ENCODE results near the gene ZNRF1.
"Not testable (repeated sequence)": the region's sequence is repeated elsewhere in the genome, so short reads cannot be mapped to it uniquely, and the experiment has no call there.

The ZNRF1 gene

DNA sequence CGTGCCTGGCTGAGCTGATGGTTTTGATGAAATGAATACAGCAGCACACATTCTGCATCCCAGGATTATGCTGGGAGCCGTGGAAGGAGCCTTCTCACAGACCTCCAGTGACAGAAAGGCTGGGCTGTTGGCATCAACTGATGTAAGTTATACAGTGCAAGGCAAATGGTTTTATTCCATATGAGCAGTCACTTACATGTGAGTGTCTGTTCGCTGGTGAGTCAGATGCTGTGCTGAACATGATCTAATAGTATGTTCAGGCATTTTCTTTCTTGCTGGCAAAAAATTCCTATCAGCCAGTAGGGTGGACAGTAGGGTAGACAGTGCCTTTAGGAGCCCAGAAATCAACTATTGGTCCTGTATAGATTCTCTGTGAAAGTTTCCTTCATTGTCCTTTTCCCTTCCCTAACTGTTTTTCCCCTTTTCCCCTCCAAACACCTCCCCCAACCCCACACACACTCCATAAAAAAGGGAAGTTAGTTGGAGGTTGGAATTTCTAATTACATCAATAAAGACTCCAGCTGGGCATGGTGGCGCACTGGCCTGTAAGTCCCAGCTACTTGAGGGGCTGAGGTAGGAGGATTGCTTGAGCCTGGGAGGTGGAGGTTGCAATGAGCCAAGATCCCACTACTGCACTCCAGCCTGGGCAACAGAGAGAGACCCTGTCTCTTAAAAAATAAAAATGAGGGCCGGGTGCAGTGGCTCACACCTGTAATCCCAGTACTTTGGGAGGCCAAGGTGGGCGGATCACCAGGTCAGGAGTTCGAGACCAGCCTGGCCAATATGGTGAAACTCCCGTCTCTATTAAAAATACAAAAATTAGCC lies 81.6 kb downstream of the ZNRF1 start:
- peaks cover 20% of the 10 kb centered on the region for H3K4me1 Mint-ChIP-seq
- no peak for DNase-seq (ENCODE audit: low spot score in 2 of 2)
- H3K36me3 Mint-ChIP-seq (ENCODE audit: insufficient read depth): peaks cover under 1% of the 10 kb centered on the region
- H3K27me3 Mint-ChIP-seq: no peaks in the 10 kb centered on the region
- H3K9me3 Mint-ChIP-seq: no peaks in the 10 kb centered on the region
- H3K4me3 Mint-ChIP-seq: no peak overlapping the region
- H3K27ac Mint-ChIP-seq (ENCODE audit: low read depth): no peak overlapping the region
- ATAC-seq (replicated peaks; ENCODE audit: extremely low read depth, poor library complexity, severe bottlenecking): no peak

DNA sequence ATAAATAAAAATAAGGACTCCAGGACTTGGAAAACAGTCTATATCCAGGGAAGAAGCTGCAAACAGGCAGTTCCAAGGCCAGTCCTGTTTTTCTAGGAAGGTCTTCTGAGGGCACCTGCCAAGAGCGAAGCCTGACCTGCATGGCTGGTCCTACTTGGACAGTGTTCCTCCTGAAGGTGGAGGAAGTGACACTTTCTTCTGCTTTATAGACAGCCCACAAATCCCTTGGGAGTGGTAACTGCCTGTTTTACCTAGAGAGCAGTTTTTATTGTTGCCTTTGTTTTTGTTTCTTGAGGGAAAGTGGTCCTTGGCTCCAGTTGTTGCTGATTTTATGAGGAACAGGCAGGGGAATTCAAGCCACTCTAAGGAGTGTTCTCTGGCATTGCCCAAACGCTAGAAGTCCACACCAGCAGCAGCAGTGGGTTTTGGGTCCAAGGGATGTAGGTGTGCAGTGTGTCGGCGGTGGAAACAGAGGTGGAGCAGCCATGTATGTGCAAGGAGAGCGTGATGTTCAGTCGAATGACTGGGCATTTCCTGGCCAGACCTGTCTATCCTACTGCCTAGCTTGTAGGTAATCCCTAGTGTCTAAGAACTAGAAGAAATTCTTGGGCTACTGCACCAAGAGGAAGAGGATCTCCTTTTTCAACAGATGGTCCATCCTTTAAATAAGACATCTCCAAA lies 82.5 kb downstream of the ZNRF1 start:
- H3K36me3 Mint-ChIP-seq (ENCODE audit: insufficient read depth): no peaks in the 10 kb centered on the region
- H3K4me1 Mint-ChIP-seq: peaks cover 11% of the 10 kb centered on the region
- H3K27ac Mint-ChIP-seq (ENCODE audit: low read depth): no peak overlapping the region
- no peaks in the 10 kb centered on the region for H3K27me3 Mint-ChIP-seq
- H3K9me3 Mint-ChIP-seq: no peaks in the 10 kb centered on the region
- no peak for ATAC-seq (replicated peaks; ENCODE audit: extremely low read depth, poor library complexity, severe bottlenecking)
- no peak overlapping the region for H3K4me3 Mint-ChIP-seq
- no peak for DNase-seq (ENCODE audit: low spot score in 2 of 2)

DNA sequence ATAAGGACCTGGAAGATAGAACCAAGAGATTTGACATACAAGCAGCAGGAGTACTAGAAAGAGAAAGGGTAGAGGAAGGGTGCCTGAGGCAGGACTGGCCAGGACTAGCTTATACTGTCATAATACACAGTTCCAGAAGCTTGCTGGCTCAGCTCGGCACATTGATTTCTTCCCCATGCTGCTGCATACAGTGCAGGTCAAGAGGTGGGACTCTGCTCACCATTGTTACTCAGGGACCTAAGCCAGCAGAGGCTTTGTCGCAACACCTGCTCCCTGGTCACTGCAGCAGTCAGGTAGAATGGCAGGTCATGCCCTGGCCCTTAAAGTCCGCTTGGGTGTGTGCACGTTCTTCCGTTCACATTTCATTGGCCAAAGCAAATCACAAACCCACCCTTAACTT lies 85.0 kb downstream of the ZNRF1 start:
- Mint-ChIP-seq H3K4me3 (no peak overlapping the region), H3K27me3 (no peaks in the 10 kb centered on the region), H3K36me3 (ENCODE audit: insufficient read depth) (no peaks in the 10 kb centered on the region), H3K27ac (ENCODE audit: low read depth) (no peak overlapping the region), H3K9me3 (no peaks in the 10 kb centered on the region), H3K4me1 (peaks cover 2% of the 10 kb centered on the region)
- DNase-seq (ENCODE audit: low spot score in 2 of 2) (no peak), ATAC-seq (replicated peaks; ENCODE audit: extremely low read depth, poor library complexity, severe bottlenecking) (no peak)

DNA sequence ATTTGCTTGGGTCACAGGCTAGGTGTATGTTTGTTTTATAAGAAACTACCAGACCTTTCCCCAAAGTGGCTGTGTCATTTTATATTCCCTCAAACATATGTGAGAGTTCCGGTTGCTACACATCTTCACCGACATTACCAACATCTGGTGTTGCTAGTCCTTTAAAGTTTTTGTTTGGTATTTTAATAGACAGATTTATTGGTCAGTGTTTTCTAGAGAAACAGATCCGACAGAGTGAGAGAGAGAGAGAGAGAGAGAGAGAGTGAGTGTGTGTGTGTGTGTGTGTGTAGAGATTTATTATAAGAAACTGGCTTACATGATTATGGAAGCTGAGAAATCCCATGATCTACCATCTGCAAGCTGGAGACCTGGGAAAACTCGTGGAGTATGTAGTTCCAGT lies 86.7 kb downstream of the ZNRF1 start:
- Mint-ChIP-seq H3K36me3 (ENCODE audit: insufficient read depth) (no peaks in the 10 kb centered on the region), H3K27me3 (no peaks in the 10 kb centered on the region), H3K9me3 (no peaks in the 10 kb centered on the region), H3K4me1 (no peaks in the 10 kb centered on the region), H3K4me3 (no peak overlapping the region), H3K27ac (ENCODE audit: low read depth) (no peak overlapping the region)
- no peak for DNase-seq (ENCODE audit: low spot score in 2 of 2)
- no peak for ATAC-seq (replicated peaks; ENCODE audit: extremely low read depth, poor library complexity, severe bottlenecking)

DNA sequence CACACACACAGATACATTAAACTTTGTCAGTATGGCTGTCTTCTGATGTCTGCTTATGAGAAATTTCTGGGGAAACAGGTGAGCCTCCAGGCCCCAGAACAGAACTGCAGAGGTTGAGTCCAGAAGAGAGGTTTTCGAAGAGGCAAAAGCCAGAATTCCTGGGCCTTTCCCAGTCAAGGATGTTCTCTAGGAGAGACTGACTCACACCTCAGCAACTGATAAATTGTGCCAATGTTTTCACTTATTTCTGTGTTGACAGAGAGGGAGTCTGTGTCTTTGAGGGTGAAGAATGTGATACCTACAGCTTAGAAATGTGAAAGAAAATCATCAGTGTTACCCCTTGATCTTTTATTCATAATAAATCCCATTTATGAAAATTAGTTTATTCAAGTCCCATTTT lies 87.5 kb downstream of the ZNRF1 start:
- no peaks in the 10 kb centered on the region for H3K9me3 Mint-ChIP-seq
- H3K4me3 Mint-ChIP-seq: no peak overlapping the region
- H3K27me3 Mint-ChIP-seq: no peaks in the 10 kb centered on the region
- DNase-seq (ENCODE audit: low spot score in 2 of 2) (no peak), ATAC-seq (replicated peaks; ENCODE audit: extremely low read depth, poor library complexity, severe bottlenecking) (no peak)
- H3K27ac Mint-ChIP-seq (ENCODE audit: low read depth): no peak overlapping the region
- no peaks in the 10 kb centered on the region for H3K36me3 Mint-ChIP-seq (ENCODE audit: insufficient read depth)
- H3K4me1 Mint-ChIP-seq: no peaks in the 10 kb centered on the region

DNA sequence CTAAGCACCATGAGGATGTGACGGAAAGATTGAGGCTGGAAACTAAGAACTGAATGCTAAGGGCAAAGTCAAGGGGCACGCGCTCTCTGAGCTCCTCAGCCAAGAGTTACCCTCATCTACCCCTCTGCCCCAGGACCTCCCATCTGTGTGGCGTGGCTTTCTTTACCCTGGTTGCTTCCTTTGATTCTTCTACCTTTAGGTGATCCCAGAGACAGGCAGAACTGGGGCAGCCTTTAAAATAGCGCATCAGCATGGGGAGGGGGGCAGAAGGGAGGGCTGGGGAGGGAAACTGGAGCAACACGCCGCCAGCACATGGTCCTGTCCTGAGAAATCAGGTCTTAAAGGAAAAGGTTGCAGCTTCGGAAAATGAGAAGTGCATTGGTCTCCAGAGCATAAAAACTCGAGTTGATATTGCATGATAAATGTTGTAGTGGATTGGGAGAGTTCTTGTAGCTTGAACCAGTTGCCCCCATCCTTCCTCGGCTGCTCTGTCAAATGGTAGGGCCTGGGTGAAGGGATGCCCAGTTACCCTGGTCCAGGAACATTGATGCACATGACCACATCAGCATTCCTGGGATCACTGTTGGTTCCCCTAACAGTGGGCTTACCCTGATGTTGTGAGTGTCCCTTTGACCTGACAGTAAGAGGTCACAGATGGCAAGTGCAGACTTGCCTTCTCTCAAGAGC lies 88.0 kb downstream of the ZNRF1 start:
- ATAC-seq (replicated peaks; ENCODE audit: extremely low read depth, poor library complexity, severe bottlenecking) (no peak), DNase-seq (ENCODE audit: low spot score in 2 of 2) (no peak)
- H3K9me3 Mint-ChIP-seq: no peaks in the 10 kb centered on the region
- H3K27ac Mint-ChIP-seq (ENCODE audit: low read depth): no peak overlapping the region
- no peaks in the 10 kb centered on the region for H3K36me3 Mint-ChIP-seq (ENCODE audit: insufficient read depth)
- no peak overlapping the region for H3K4me3 Mint-ChIP-seq
- no peaks in the 10 kb centered on the region for H3K27me3 Mint-ChIP-seq
- no peaks in the 10 kb centered on the region for H3K4me1 Mint-ChIP-seq

DNA sequence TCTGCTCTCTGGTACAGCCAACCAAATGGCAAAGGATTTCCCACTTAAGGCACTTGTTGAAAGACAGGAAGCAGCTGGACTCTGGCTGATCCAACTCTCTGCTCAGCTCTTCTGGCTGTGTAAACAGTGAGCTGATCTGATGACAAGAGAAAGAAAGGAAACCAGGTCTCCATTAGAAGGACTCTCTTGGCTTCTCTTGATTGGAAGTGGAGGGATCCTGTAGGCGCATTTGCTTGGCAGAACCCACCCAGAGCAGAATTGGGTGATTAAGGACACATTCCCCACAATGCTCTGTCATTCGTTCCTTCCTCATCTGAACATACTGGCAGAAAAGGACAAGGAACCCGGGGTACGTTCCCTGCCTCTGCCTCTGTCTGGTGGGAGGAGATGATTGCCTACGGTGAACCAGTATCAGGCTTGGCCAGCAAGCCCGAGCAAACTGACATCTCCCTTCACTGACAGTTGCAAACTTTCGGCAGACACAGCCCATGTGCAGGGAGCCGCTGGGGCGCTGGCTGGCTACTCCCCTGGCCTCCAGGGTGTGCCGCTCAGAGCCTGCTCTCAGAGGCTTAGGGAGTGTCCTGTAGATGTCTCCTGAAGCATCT lies 88.7 kb downstream of the ZNRF1 start:
- no peak overlapping the region for H3K4me3 Mint-ChIP-seq
- no peaks in the 10 kb centered on the region for H3K36me3 Mint-ChIP-seq (ENCODE audit: insufficient read depth)
- ATAC-seq (replicated peaks; ENCODE audit: extremely low read depth, poor library complexity, severe bottlenecking) (no peak), DNase-seq (ENCODE audit: low spot score in 2 of 2) (no peak)
- H3K27me3 Mint-ChIP-seq: no peaks in the 10 kb centered on the region
- no peaks in the 10 kb centered on the region for H3K9me3 Mint-ChIP-seq
- H3K4me1 Mint-ChIP-seq: no peaks in the 10 kb centered on the region
- H3K27ac Mint-ChIP-seq (ENCODE audit: low read depth): no peak overlapping the region

DNA sequence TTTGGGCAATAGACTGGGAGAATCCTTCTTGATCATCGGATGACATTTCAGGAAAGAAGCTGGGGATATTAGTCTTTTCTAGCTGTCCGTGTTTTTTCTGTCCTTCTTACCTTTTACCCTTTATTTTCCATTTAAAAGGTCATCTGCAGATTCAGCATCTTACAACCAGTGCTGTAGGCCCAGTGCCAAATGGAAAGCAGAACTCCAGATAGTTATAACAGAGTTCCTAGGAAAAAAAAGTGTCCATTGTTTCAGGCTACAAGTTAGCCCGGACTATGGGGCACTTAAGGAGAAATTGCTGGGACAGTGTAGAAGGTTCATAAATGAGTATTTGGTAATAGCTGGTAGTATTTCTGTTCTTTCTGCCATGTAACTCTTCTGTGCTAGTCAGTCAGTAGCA lies 89.4 kb downstream of the ZNRF1 start:
- no peak overlapping the region for H3K27ac Mint-ChIP-seq (ENCODE audit: low read depth)
- DNase-seq (ENCODE audit: low spot score in 2 of 2) (no peak), ATAC-seq (replicated peaks; ENCODE audit: extremely low read depth, poor library complexity, severe bottlenecking) (no peak)
- H3K4me3 Mint-ChIP-seq: no peak overlapping the region
- H3K36me3 Mint-ChIP-seq (ENCODE audit: insufficient read depth): no peaks in the 10 kb centered on the region
- H3K9me3 Mint-ChIP-seq: no peaks in the 10 kb centered on the region
- no peaks in the 10 kb centered on the region for H3K4me1 Mint-ChIP-seq
- no peaks in the 10 kb centered on the region for H3K27me3 Mint-ChIP-seq

DNA sequence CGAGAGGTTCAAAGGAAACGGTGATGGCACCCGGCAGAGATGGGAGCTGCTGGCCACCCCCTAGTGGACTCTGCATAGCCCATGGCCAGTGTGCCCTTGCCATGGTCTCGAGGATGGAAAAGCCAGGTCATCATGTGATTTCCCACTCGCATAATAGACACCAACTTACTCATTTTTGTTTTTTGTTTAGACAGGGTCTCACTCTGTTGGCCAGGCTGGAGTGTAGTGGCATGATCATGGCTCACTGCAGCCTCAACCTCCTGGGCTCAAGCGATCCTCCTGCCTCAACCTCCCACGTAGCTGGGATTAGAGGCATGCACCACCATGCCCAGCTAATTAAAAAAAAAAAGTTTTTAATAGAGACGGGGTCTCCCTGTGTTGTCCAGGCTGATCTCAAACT lies 90.1 kb downstream of the ZNRF1 start:
- DNase-seq (ENCODE audit: low spot score in 2 of 2) (no peak), ATAC-seq (replicated peaks; ENCODE audit: extremely low read depth, poor library complexity, severe bottlenecking) (no peak)
- no peak overlapping the region for H3K27ac Mint-ChIP-seq (ENCODE audit: low read depth)
- H3K4me3 Mint-ChIP-seq: no peak overlapping the region
- H3K9me3 Mint-ChIP-seq: no peaks in the 10 kb centered on the region
- no peaks in the 10 kb centered on the region for H3K4me1 Mint-ChIP-seq
- H3K36me3 Mint-ChIP-seq (ENCODE audit: insufficient read depth): no peaks in the 10 kb centered on the region
- no peaks in the 10 kb centered on the region for H3K27me3 Mint-ChIP-seq

DNA sequence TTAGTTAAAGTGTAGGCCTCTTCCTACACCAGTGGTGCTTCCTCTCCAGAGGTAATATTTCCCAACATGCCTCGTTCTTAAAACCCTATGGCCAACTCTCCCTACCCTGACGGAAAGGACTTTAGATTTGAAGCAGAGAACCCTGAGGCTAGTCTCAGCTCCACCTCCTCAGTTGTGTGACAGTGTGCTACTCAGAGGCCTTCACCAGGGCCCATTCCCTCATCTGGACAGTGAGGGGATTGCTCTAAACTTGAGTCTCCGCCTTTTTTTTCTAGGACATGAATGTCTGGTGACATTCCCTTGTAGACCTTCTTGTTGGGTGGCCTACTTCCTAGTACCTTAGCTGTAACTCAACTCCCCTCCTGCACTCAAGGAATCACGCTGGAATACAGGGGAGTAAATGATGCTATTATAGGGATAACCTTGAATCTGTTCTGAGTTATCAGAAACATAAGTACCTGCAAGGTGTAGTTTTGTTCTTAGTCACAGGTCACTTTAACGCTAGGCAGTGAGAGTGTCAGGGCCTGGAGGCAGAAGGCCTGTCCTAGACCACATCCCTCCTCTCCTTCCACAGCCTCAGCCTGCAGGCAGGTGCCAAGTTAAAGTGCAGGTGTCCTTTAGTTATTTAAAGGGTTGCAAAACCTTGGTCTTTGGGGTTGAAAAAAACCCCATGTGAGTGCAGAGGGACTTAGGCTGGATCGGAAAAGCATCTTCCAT lies 90.8 kb downstream of the ZNRF1 start:
- Mint-ChIP-seq H3K9me3 (no peaks in the 10 kb centered on the region), H3K4me1 (no peaks in the 10 kb centered on the region), H3K4me3 (no peak overlapping the region), H3K27ac (ENCODE audit: low read depth) (no peak overlapping the region), H3K36me3 (ENCODE audit: insufficient read depth) (no peaks in the 10 kb centered on the region), H3K27me3 (no peaks in the 10 kb centered on the region)
- DNase-seq (ENCODE audit: low spot score in 2 of 2): no peak
- ATAC-seq (replicated peaks; ENCODE audit: extremely low read depth, poor library complexity, severe bottlenecking): no peak

DNA sequence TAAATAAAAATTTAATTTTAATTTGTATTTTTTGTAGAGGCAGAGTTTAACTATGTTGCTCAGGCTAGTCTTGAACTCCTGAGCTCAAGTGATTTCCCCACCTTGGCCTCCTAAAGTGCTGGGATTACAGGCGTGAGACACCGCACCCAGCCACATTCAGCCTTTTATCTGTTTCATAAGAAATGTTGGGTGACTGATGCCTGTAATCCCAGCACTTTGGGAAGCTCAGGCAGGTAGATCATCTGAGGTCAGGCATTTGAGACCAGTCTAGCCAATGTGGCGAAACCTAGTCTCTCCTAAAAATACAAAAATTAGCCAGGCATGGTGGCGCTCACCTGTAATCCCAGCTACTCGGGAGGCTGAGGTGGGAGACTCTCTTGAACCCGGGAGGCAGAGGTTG lies 92.1 kb downstream of the ZNRF1 start:
- ATAC-seq (replicated peaks; ENCODE audit: extremely low read depth, poor library complexity, severe bottlenecking); H3K36me3 Mint-ChIP-seq (ENCODE audit: insufficient read depth); DNase-seq (ENCODE audit: low spot score in 2 of 2); H3K4me1 Mint-ChIP-seq; H3K9me3 Mint-ChIP-seq; H3K27ac Mint-ChIP-seq (ENCODE audit: low read depth); H3K4me3 Mint-ChIP-seq; H3K27me3 Mint-ChIP-seq: not testable (repeated sequence)

DNA sequence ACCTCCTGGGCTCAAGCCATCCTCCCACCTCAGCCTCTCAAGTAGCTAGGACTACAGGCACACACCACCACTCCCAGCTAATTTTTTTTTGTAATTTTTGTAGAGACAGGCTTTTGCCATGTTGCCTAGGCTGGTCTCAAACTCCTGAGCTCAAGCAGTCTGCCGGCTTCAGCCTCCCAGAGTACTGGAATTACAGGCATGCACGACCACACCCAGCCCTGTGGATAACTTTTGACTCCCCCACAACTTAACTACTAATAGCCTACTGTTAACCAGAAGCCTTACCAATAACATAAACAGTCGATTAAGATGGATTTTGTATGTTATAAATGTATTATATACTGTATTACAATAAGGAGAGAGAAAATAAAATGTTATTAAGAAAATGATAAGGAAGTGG lies 92.8 kb downstream of the ZNRF1 start:
- not testable (repeated sequence) for H3K27ac Mint-ChIP-seq (ENCODE audit: low read depth); H3K4me3 Mint-ChIP-seq; H3K9me3 Mint-ChIP-seq; DNase-seq (ENCODE audit: low spot score in 2 of 2); H3K4me1 Mint-ChIP-seq; H3K36me3 Mint-ChIP-seq (ENCODE audit: insufficient read depth); H3K27me3 Mint-ChIP-seq; ATAC-seq (replicated peaks; ENCODE audit: extremely low read depth, poor library complexity, severe bottlenecking)
